K562 (cell line): Measurements from ENCODE around the gene ITPR2. TPM values are rescaled to one million over a fixed set of nuclear protein-coding genes. Genes with fewer than 3 reads are reported as not detected.

Experiments
- ATAC-seq: fragments of 200-7000 bp; cut with Tn5 transposase; 3 replicates; pipeline ENCODE4 v1.9.1; 2020; ENCODE audit warnings: moderate library complexity
- BruUV-seq: library from RNA; stranded (reverse); fragments of 400-500 nt; replicated peaks from 2 replicates; lab custom pipeline; 2021; lab: Mats Ljungman, UMichigan
- CTCF ChIA-PET: fragments of 300-600 bp; formaldehyde crosslinking; extraction: SDS; loops from one replicate; lab custom pipeline; 2021; ENCODE audit warnings: low intra/inter-chr PET ratio; lab: Yijun Ruan, JAX
- POLR2A ChIA-PET: fragments of 300-600, 350-650 bp; sonication (Branson Sonifier 250); formaldehyde crosslinking; extraction: SDS; loops from one replicate; lab custom pipeline; 2021; ENCODE audit warnings: antibody characterized with exemption, inconsistent platforms; lab: Yijun Ruan, JAX
- DNase-seq, 4 experiments: peaks; one replicate each; pipeline versions ENCODE4 v3.0.0 to v3.0.0-alpha.2; 2011 to 2018; ENCODE audit warnings: low spot score in 3 of 4, mixed read lengths in 3 of 4; ENCODE audit errors: extremely low read depth in 1 of 4
- FAIRE-seq: peaks from 2 replicates; lab custom pipeline; 2011; peaks lifted over from hg19 to GRCh38; lab: Jason Lieb, UNC
- H2AFZ ChIP-seq: 2 replicates; pipeline ENCODE4 v1.6.0; 2011; ENCODE audit warnings: low read depth, low read length, control low read depth, inconsistent platforms
- H3K27ac ChIP-seq: fragments of 200-600 bp; 3 replicates; pipeline ENCODE4 v1.8.0; 2011; ENCODE audit warnings: low read depth, mild to moderate bottlenecking, control low read depth, inconsistent platforms, low read length, moderate library complexity, mixed read lengths; ENCODE audit errors: extremely low read depth
- H3K27me3 ChIP-seq, 2 experiments: fragments of 300-600 bp in 1 of 2; 2 replicates in 1 of 2; 3 replicates in 1 of 2; pipeline versions ENCODE4 v1.6.0 to v1.8.0; 2011; ENCODE audit warnings: inconsistent platforms in 2 of 2, low read length in 2 of 2, mild to moderate bottlenecking in 1 of 2, mixed read lengths in 1 of 2, moderate library complexity in 1 of 2; ENCODE audit not compliant: control insufficient read depth in 2 of 2, insufficient read depth in 2 of 2
- H3K36me3 ChIP-seq: fragments of 300-600 bp; 3 replicates; pipeline ENCODE4 v1.8.0; 2011; ENCODE audit warnings: mild to moderate bottlenecking, low read length, inconsistent platforms; ENCODE audit not compliant: control insufficient read depth, insufficient read depth
- H3K4me1 ChIP-seq, 2 experiments: fragments of 200-600 bp in 1 of 2; replicated peaks in 1 of 2; 2 replicates in 1 of 2; 3 replicates in 1 of 2; pipeline versions ENCODE4 v1.5.1 to v1.8.0; 2011; ENCODE audit warnings: inconsistent platforms in 2 of 2, low read length in 2 of 2, mild to moderate bottlenecking in 1 of 2, mixed read lengths in 1 of 2, moderate library complexity in 1 of 2; ENCODE audit not compliant: control insufficient read depth in 2 of 2, insufficient read depth in 2 of 2
- H3K4me2 ChIP-seq: 2 replicates; pipeline ENCODE4 v1.6.1; 2011; ENCODE audit warnings: low read length, control low read depth, inconsistent platforms, mixed read lengths; ENCODE audit not compliant: insufficient read depth
- H3K4me3 ChIP-seq: fragments of 200-600 bp; sonication (generic), shearing (Covaris generic); 2 replicates; pipeline ENCODE4 v1.5.1; 2016; ENCODE audit warnings: control low read depth, inconsistent platforms
- H3K79me2 ChIP-seq: fragments of 200-600 bp; 3 replicates; pipeline ENCODE4 v1.8.0; 2011; ENCODE audit warnings: low read length, inconsistent platforms; ENCODE audit not compliant: control insufficient read depth, insufficient read depth
- H3K9ac ChIP-seq, 2 experiments: 2 replicates each; pipeline versions ENCODE4 v1.6.0 to v1.6.1; 2011; ENCODE audit warnings: low read depth in 2 of 2, low read length in 2 of 2, control low read depth in 1 of 2, inconsistent platforms in 1 of 2, mild to moderate bottlenecking in 1 of 2, mixed read lengths in 1 of 2; ENCODE audit not compliant: insufficient read depth in 1 of 2
- H3K9me1 ChIP-seq: one replicate; pipeline ENCODE4 v1.6.0; 2011; ENCODE audit warnings: inconsistent platforms, mild to moderate bottlenecking, low read length, moderate library complexity; ENCODE audit not compliant: control insufficient read depth, insufficient read depth
- H3K9me3 ChIP-seq: replicated peaks from 2 replicates; pipeline ENCODE4 v1.5.1; 2011; ENCODE audit warnings: low read depth, low read length, inconsistent platforms; ENCODE audit not compliant: control insufficient read depth, insufficient read depth
- H4K20me1 ChIP-seq: replicated peaks from 2 replicates; pipeline ENCODE4 v1.6.1; 2011; ENCODE audit warnings: low read length, inconsistent platforms, mixed read lengths; ENCODE audit not compliant: control insufficient read depth, insufficient read depth
- DMBX1 ChIP-seq: fragments of 250-450 bp; sonication (Bioruptor Pico); IDR thresholded peaks from 2 replicates; pipeline ENCODE4 v1.8.0; 2022; ENCODE audit warnings: inconsistent platforms, mild to moderate bottlenecking, moderate library complexity, borderline replicate concordance
- EWSR1 ChIP-seq: fragments of 450-650 bp; IDR thresholded peaks from 2 replicates; pipeline ENCODE4 v1.6.1; 2018; ENCODE audit warnings: borderline replicate concordance, mild to moderate bottlenecking, low read depth, moderate library complexity; ENCODE audit not compliant: partially characterized antibody
- GABPA ChIP-seq: fragments of 200-800 bp; sonication (Bioruptor generic); conservative IDR thresholded peaks from 2 replicates; pipeline ENCODE4 v1.6.1; 2016; ENCODE audit warnings: low read depth, missing genetic modification characterization, missing compliant biosample characterization
- HEY1 ChIP-seq: fragments of 250-450 bp; sonication (Bioruptor Pico); IDR thresholded peaks from 2 replicates; pipeline ENCODE4 v1.5.0; 2020; ENCODE audit warnings: mild to moderate bottlenecking, moderate library complexity, borderline replicate concordance
- RAD21 ChIP-seq, 2 experiments: fragments of 250-450 bp in 1 of 2; fragments of 450-650 bp in 1 of 2; sonication (Bioruptor Pico) in 1 of 2; formaldehyde crosslinking in 1 of 2; IDR thresholded peaks in 1 of 2; conservative IDR thresholded peaks in 1 of 2; 2 replicates each; pipeline versions ENCODE4 v1.4.0 to v1.8.0; 2020 to 2022; ENCODE audit warnings: mild to moderate bottlenecking in 2 of 2, moderate library complexity in 1 of 2
- TAF15 ChIP-seq: fragments of 200-400 bp; formaldehyde crosslinking; IDR thresholded peaks from 2 replicates; pipeline ENCODE4 v1.6.1; 2017; ENCODE audit warnings: mild to moderate bottlenecking, low read depth, low read length, moderate library complexity
- TCF7L2 ChIP-seq: fragments of 150-350 bp; IDR thresholded peaks from 2 replicates; pipeline ENCODE4 v1.6.1; 2016; ENCODE audit warnings: low read depth, mild to moderate bottlenecking, low read length, moderate library complexity
- ZNF311 ChIP-seq: fragments of 250-450 bp; sonication (Bioruptor Pico); IDR thresholded peaks from 2 replicates; pipeline ENCODE4 v1.4.0; 2020; ENCODE audit warnings: mild to moderate bottlenecking, moderate library complexity
- ZNF699 ChIP-seq: fragments of 250-450 bp; sonication (Bioruptor Pico); IDR thresholded peaks from 2 replicates; pipeline ENCODE4 v1.8.0; 2021; ENCODE audit warnings: mild to moderate bottlenecking, moderate library complexity; ENCODE audit not compliant: insufficient replicate concordance
- WGBS: fragments of 100-300 bp; shearing (Covaris generic); methylation state at CpG from one replicate; pipeline ENCODE4 v1.1.6; 2016; ENCODE audit warnings: low coverage, mixed read lengths; ENCODE audit not compliant: insufficient coverage; ENCODE audit errors: missing lambda C conversion rate; 5-methylcytosine and 5-hydroxymethylcytosine counted together
- in situ Hi-C: fragments of 300-500 bp; cut with MboI; formaldehyde crosslinking; loops from 4 replicates; pipeline ENCODE4 v1.15.0; 2018; ENCODE audit warnings: inconsistent platforms, mixed read lengths
- intact Hi-C: fragments of 100-400 bp; cut with micrococcal nuclease; formaldehyde crosslinking; loops from 2 replicates; pipeline ENCODE4 v1.14.2; 2022
- polyA plus RNA-seq, 8 experiments: library from polyadenylated mRNA; depleted of rRNA in 4 of 8; stranded (reverse) in 5 of 8; unstranded in 3 of 8; fragments of >200 nt; fragmentation: Nextera tagmentation in 2 of 8; fragmentation: Illumina TruSeq in 1 of 8; extraction: Ambion mirVana in 2 of 8; extraction: Trizol in 1 of 8; gene quantifications; 2 replicates each; pipeline versions ENCODE4 v1.2.1 to v1.2.3, GENCODE V29; 2011 to 2014; ENCODE audit warnings: inconsistent platforms in 1 of 8, missing spikeins in 1 of 8
- total RNA-seq, 7 experiments: library from RNA; depleted of rRNA in 6 of 7; stranded (reverse); fragments of >200 nt in 6 of 7; fragmentation: Illumina TruSeq in 2 of 7; extraction: Trizol in 2 of 7; gene quantifications; 2 replicates each; pipeline versions ENCODE4 v1.2.1 to v1.2.3, GENCODE V29; 2011 to 2021; ENCODE audit warnings: low replicate concordance in 1 of 7
- TF ChIP-seq, protein P1 (sequence below): fragments of 450-650 bp; IDR thresholded peaks from 2 replicates; pipeline ENCODE4 v1.6.1; 2018; ENCODE audit warnings: mild to moderate bottlenecking, low read depth; ENCODE audit not compliant: partially characterized antibody
- TF ChIP-seq, protein P2 (sequence below): IDR thresholded peaks from 2 replicates; pipeline ENCODE4 v1.6.1; 2011; ENCODE audit warnings: borderline replicate concordance, low read depth, mild to moderate bottlenecking, moderate library complexity, low read length; ENCODE audit not compliant: insufficient read depth, poor library complexity, severe bottlenecking
- TF ChIP-seq, protein P3 (sequence below), 3 experiments: IDR thresholded peaks in 2 of 3; conservative IDR thresholded peaks in 1 of 3; 2 replicates each; pipeline ENCODE4 v1.5.1; 2011 to 2012; ENCODE audit warnings: low read length in 3 of 3, mild to moderate bottlenecking in 3 of 3, control low read depth in 2 of 3, improper control_type of control experiment in 1 of 3, inconsistent platforms in 1 of 3, low read depth in 1 of 3, mixed read lengths in 1 of 3, moderate library complexity in 1 of 3; ENCODE audit not compliant: insufficient read depth in 2 of 3

Gene ITPR2
- total and polyA plus RNA-seq, 9 of the 15 experiments (the other 6 are each of a cell fraction or from before 2014, with no cell fraction given), result 0.21 to 3.3 (median 0.95) TPM

DNA sequence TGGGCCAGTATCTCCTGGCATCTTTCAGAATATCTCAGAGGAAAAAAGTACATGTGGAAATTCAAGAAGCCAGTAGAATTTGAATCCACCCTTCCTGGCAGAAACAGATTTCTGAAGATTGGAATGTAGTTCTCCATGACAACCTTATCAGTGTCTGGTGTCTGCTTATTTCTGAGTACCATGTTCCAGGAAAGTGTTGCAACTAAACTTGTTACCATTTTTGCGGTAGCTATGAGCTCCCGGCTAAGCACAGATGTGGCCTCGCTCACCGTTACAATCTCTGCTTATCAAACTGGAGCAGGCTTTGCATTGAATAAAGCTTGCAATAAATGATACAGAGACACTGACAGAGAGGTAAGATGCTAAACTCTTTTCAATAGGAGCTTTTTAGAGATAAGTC, 13.0 kb upstream of the ITPR2 start (continued):
- peak; percentile 90 for TF ChIP-seq DMBX1
- TF ChIP-seq ZNF699 (CRISPR knock-in tag), result no peak

DNA sequence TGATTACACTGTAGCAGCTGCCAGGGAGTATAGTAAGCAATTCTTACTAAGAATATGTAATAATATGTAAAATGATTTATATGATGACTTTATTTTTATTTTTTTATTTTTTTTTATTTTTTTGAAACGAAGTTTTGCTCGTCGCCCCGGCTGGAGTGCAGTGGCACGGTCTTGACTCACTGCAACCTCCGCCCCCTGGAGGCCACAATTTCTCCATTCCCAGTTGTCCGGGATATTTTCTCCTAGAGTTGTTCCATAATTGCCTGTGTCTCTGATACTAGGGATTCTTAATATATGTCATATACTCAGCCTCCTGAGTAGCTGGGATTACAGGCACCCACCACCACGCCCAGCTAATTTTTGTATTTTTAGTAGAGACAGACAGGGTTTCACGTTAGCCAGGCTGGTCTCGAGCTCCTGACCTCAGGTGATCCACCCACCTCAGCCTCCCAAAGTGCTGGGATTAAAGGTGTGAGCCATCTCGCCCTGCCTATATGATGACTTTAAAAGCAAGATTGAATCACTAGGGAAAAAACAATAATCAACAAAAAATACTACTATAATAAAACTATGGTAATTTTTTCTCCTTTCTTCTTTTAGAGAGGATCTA, 12.2 kb upstream of the ITPR2 start:
- no peaks in the 10 kb centered on the region; a peak in 1 of 5 replicates for H3K4me1 ChIP-seq
- no peaks in the 10 kb centered on the region for H4K20me1 ChIP-seq
- no peaks in the 10 kb centered on the region for H3K79me2 ChIP-seq
- in situ Hi-C loops, result no loop called here
- ATAC-seq (peak; percentile 87), FAIRE-seq (no peak), DNase-seq (peak in 1 of 4 experiments; percentile 52)
- no peak overlapping the region for H3K4me3 ChIP-seq
- 2% methylated on average over 11 of the region's 11 CpGs for WGBS
- peaks cover 0 to 4% of the 10 kb centered on the region in 2 experiments; a peak in 2 of 5 replicates for H3K27me3 ChIP-seq
- POLR2A ChIA-PET, result interaction anchor here (1.6 kb wide), 1 partner anchor 12 kb away, joined by 6 read pairs; the partner anchor contains the start of gene ITPR2
- BruUV-seq, result no TSS peak
- H3K4me2 ChIP-seq, result no peak overlapping the region
- CTCF ChIA-PET, result no interaction called here
- H3K9me3 ChIP-seq, result no peaks in the 10 kb centered on the region
- intact Hi-C loops, result loop anchor here (2.0 kb wide), 1 partner anchor 170 kb away; the partner anchor contains the start of gene TM7SF3
- H3K27ac ChIP-seq, result no peak overlapping the region
- H2AFZ ChIP-seq, result no peak overlapping the region
- no peaks in the 10 kb centered on the region for H3K36me3 ChIP-seq
- H3K9ac ChIP-seq, result no peak overlapping the region
- no peak for TF ChIP-seq ZNF311 (CRISPR knock-in tag)
- TF ChIP-seq EWSR1, result no peak
- TF ChIP-seq HEY1, result no peak
- TF ChIP-seq RAD21 (CRISPR knock-in tag; conservative IDR thresholded peaks at IDR 0.05 in 1 of 2, IDR thresholded peaks at IDR 0.05 in 1 of 2), result peak in 1 of 2 experiments; percentile 48; a peak in 3 of 4 replicates
- no peak for TF ChIP-seq TCF7L2
- TF ChIP-seq TAF15, result no peak
- TF ChIP-seq, protein P1, sequence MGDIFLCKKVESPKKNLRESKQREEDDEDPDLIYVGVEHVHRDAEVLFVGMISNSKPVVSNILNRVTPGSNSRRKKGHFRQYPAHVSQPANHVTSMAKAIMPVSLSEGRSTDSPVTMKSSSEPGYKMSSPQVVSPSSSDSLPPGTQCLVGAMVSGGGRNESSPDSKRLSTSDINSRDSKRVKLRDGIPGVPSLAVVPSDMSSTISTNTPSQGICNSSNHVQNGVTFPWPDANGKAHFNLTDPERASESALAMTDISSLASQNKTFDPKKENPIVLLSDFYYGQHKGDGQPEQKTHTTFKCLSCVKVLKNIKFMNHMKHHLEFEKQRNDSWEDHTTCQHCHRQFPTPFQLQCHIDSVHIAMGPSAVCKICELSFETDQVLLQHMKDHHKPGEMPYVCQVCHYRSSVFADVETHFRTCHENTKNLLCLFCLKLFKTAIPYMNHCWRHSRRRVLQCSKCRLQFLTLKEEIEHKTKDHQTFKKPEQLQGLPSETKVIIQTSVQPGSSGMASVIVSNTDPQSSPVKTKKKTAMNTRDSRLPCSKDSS, result no peak
- TF ChIP-seq, protein P2, sequence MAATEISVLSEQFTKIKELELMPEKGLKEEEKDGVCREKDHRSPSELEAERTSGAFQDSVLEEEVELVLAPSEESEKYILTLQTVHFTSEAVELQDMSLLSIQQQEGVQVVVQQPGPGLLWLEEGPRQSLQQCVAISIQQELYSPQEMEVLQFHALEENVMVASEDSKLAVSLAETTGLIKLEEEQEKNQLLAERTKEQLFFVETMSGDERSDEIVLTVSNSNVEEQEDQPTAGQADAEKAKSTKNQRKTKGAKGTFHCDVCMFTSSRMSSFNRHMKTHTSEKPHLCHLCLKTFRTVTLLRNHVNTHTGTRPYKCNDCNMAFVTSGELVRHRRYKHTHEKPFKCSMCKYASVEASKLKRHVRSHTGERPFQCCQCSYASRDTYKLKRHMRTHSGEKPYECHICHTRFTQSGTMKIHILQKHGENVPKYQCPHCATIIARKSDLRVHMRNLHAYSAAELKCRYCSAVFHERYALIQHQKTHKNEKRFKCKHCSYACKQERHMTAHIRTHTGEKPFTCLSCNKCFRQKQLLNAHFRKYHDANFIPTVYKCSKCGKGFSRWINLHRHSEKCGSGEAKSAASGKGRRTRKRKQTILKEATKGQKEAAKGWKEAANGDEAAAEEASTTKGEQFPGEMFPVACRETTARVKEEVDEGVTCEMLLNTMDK, result peak; percentile 49
- TF ChIP-seq, protein P3, sequence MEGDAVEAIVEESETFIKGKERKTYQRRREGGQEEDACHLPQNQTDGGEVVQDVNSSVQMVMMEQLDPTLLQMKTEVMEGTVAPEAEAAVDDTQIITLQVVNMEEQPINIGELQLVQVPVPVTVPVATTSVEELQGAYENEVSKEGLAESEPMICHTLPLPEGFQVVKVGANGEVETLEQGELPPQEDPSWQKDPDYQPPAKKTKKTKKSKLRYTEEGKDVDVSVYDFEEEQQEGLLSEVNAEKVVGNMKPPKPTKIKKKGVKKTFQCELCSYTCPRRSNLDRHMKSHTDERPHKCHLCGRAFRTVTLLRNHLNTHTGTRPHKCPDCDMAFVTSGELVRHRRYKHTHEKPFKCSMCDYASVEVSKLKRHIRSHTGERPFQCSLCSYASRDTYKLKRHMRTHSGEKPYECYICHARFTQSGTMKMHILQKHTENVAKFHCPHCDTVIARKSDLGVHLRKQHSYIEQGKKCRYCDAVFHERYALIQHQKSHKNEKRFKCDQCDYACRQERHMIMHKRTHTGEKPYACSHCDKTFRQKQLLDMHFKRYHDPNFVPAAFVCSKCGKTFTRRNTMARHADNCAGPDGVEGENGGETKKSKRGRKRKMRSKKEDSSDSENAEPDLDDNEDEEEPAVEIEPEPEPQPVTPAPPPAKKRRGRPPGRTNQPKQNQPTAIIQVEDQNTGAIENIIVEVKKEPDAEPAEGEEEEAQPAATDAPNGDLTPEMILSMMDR (IDR thresholded peaks at IDR 0.05 in 2 of 3, conservative IDR thresholded peaks at IDR 0.05 in 1 of 3; ENCODE audit: insufficient read depth in 2 of 3, low read depth in 1 of 3, low read length in 3 of 3), result peak; percentile 55 to 66 (median 56)
- 0 out of 2 replicates have a peak, but pooled peaks have one; percentile 2 for TF ChIP-seq GABPA
- TF ChIP-seq, all 486 proteins: peak for 4
- no peaks in the 10 kb centered on the region for H3K9me1 ChIP-seq
